ENCODE data around the gene PPP1R9B.

PPP1R9B gene

GRCh38 chr17:50117202-50118051 lies 33.0 kb downstream of the PPP1R9B start:
- TF ChIP-seq CTCF (IDR thresholded peaks at IDR 0.05) = no peak

- no peak for TF ChIP-seq CTCF (IDR thresholded peaks at IDR 0.05)
Measured at GRCh38 chr17:50115756-50116155, 34.7 kb downstream of the PPP1R9B start.

- peak; percentile 53; the same call in 1 of the 2 replicates for TF ChIP-seq CTCF (IDR thresholded peaks at IDR 0.05)
Measured at GRCh38 chr17:50114849-50115357, 35.6 kb downstream of the PPP1R9B start.

- TF ChIP-seq CTCF (IDR thresholded peaks at IDR 0.05) = no peak
Measured at GRCh38 chr17:50114401-50114800, 36.1 kb downstream of the PPP1R9B start.

- no peak for TF ChIP-seq CTCF (IDR thresholded peaks at IDR 0.05)
Measured at GRCh38 chr17:50113624-50114320, 36.7 kb downstream of the PPP1R9B start.

GRCh38 chr17:50112694-50113093 lies 37.8 kb downstream of the PPP1R9B start:
- TF ChIP-seq CTCF (IDR thresholded peaks at IDR 0.05) = no peak

- TF ChIP-seq CTCF (IDR thresholded peaks at IDR 0.05) = no peak
Measured at GRCh38 chr17:50111673-50112655, 38.5 kb downstream of the PPP1R9B start.

Data from LNCAP (cell line).